HEK293T (cell line): ENCODE results near the gene PRG3.
A peak's percentile ranks its signal among the peaks of the same experiment; 100 is the strongest.

Experiments used
- CTCF ChIA-PET: fragments of 350-600 bp; formaldehyde crosslinking; extraction: SDS; loops from one replicate; lab custom pipeline; 2021; ENCODE audit warnings: antibody characterized with exemption, inconsistent platforms; lab: Yijun Ruan, JAX
- POLR2A ChIA-PET: fragments of 350-600 bp; formaldehyde crosslinking; extraction: SDS; loops from one replicate; lab custom pipeline; 2020; ENCODE audit warnings: antibody characterized with exemption, inconsistent platforms; lab: Yijun Ruan, JAX
- DNase-seq: peaks from one replicate; pipeline ENCODE4 v3.0.0; 2012; ENCODE audit warnings: mixed read lengths; ENCODE audit errors: extremely low spot score
- ARNT ChIP-seq: fragments of 450-650 bp; IDR thresholded peaks from 2 replicates; pipeline ENCODE4 v1.6.1; 2017; ENCODE audit warnings: mild to moderate bottlenecking
- BHLHE40 ChIP-seq: fragments of 450-650 bp; IDR thresholded peaks from 2 replicates; pipeline ENCODE4 v1.6.1; 2016; ENCODE audit warnings: mild to moderate bottlenecking, moderate library complexity, borderline replicate concordance
- CTBP1 ChIP-seq: fragments of 450-650 bp; IDR thresholded peaks from 2 replicates; pipeline ENCODE4 v1.6.1; 2016; ENCODE audit warnings: borderline replicate concordance
- ELF4 ChIP-seq: fragments of 450-650 bp; IDR thresholded peaks from 2 replicates; pipeline ENCODE4 v1.6.1; 2017; ENCODE audit warnings: antibody characterized with exemption
- FOXA1 ChIP-seq: fragments of 450-650 bp; IDR thresholded peaks from 2 replicates; pipeline ENCODE4 v1.6.1; 2016; ENCODE audit warnings: mild to moderate bottlenecking
- FOXK2 ChIP-seq: fragments of 450-650 bp; IDR thresholded peaks from 2 replicates; pipeline ENCODE4 v1.6.1; 2016; ENCODE audit warnings: mild to moderate bottlenecking
- FOXM1 ChIP-seq: fragments of 450-650 bp; IDR thresholded peaks from 2 replicates; pipeline ENCODE4 v1.6.1; 2017; ENCODE audit warnings: mild to moderate bottlenecking, borderline replicate concordance
- HDGF ChIP-seq: fragments of 450-650 bp; IDR thresholded peaks from 2 replicates; pipeline ENCODE4 v1.6.1; 2017; ENCODE audit warnings: antibody characterized with exemption, borderline replicate concordance
- L3MBTL2 ChIP-seq: fragments of 450-650 bp; conservative IDR thresholded peaks from 2 replicates; pipeline ENCODE4 v1.6.1; 2016; ENCODE audit warnings: mild to moderate bottlenecking
- LEF1 ChIP-seq: fragments of 450-650 bp; IDR thresholded peaks from 2 replicates; pipeline ENCODE4 v1.6.1; 2017; ENCODE audit warnings: mild to moderate bottlenecking, borderline replicate concordance
- NFRKB ChIP-seq: fragments of 450-650 bp; IDR thresholded peaks from 2 replicates; pipeline ENCODE4 v1.6.1; 2016; ENCODE audit warnings: mild to moderate bottlenecking, moderate library complexity
- SP1 ChIP-seq: fragments of 450-650 bp; IDR thresholded peaks from 2 replicates; pipeline ENCODE4 v1.6.1; 2017
- SUZ12 ChIP-seq: fragments of 450-650 bp; IDR thresholded peaks from 2 replicates; pipeline ENCODE4 v1.6.1; 2016; ENCODE audit warnings: mild to moderate bottlenecking
- TARDBP ChIP-seq: fragments of 450-650 bp; IDR thresholded peaks from 2 replicates; pipeline ENCODE4 v1.6.1; 2016
- ZNF384 ChIP-seq: fragments of 450-650 bp; IDR thresholded peaks from 2 replicates; pipeline ENCODE4 v1.6.1; 2016
- TF ChIP-seq, protein P1 (sequence below): fragments of 450-650 bp; IDR thresholded peaks from 2 replicates; pipeline ENCODE4 v1.6.1; 2016

The PRG3 gene

DNA sequence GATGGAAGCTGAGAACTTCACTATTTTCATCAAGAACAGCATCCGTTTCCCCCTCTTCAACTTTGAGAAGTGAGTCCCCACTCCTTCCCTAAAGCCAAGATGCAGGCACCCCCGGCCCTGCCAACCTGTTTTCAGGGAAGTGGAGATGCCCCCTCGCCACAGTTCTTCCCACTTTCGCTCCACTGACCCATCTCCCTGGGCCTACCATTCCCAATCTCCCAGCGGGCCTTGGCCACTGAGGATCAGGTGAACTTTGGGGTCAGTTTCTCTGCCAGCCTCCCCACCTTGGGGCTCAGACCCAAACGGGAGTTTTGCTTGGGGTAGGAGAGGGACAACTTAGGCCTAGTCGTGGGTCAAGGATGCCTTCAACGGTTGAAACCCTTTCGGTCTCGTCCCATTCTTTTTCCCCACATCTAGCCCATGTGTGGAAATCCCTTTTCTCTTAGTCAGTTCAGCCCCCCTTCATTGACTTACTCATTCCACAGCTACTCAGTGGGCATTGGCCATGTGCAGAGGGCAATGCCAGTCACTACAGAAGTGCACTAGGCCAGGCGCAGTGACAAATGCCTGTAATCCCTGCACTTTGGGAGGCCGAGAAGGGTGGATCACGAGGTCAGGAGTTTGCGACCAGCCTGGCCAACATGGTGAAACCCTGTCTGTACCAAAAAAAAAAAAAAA is 32.2 kb downstream of the PRG3 start:
- CTCF ChIA-PET, result interaction anchor here (1.6 to 2.2 kb wide), 2 partner anchors 12 to 111 kb away, joined by 3 to 14 read pairs; partner anchors contain the start of gene RTN4RL2
- POLR2A ChIA-PET, result interaction anchor here (1.0 to 1.3 kb wide), 2 partner anchors 11 to 13 kb away, joined by 3 to 4 read pairs; partner anchors contain the start of genes P2RX3 and SSRP1
- TF ChIP-seq SUZ12 (no peak), LEF1 (no peak), ELF4 (no peak), NFRKB (no peak), FOXK2 (no peak), ZNF384 (no peak), CTBP1 (no peak), L3MBTL2 (no peak), SP1 (no peak), TARDBP (no peak), ARNT (no peak), BHLHE40 (no peak), FOXM1 (no peak), FOXA1 (no peak), HDGF (no peak)
- TF ChIP-seq, protein P1, sequence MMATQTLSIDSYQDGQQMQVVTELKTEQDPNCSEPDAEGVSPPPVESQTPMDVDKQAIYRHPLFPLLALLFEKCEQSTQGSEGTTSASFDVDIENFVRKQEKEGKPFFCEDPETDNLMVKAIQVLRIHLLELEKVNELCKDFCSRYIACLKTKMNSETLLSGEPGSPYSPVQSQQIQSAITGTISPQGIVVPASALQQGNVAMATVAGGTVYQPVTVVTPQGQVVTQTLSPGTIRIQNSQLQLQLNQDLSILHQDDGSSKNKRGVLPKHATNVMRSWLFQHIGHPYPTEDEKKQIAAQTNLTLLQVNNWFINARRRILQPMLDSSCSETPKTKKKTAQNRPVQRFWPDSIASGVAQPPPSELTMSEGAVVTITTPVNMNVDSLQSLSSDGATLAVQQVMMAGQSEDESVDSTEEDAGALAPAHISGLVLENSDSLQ, result no peak
- DNase-seq, result no peak

DNA sequence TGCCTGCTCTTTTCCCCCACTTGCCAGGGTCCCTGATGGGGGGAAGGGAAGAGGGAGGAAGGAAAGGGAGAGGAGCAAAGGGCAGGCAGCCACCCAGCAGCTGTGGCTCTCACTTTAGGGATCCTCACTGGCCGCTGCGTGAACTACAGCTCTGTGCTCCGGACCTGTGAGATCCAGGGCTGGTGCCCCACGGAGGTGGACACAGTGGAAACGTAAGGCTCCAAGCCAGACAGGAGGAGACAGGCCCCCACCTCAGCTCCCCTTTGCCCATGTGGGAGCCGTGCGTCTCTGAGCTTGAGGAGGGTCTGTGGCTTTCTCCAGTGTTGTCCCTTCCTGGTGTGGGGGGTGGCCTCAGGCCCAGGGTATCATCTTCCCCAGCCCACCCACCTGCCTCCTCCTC is 32.9 kb downstream of the PRG3 start:
- CTCF ChIA-PET, result interaction anchor here (0.9 to 1.6 kb wide), 2 partner anchors 13 to 112 kb away, joined by 3 to 4 read pairs; partner anchors contain the start of gene RTN4RL2
- no peak for DNase-seq
- POLR2A ChIA-PET, result interaction anchor here (1.0 kb wide), 1 partner anchor 13 kb away, joined by 4 read pairs; the partner anchor contains the start of gene SSRP1
- TF ChIP-seq SUZ12 (no peak), BHLHE40 (no peak)

DNA sequence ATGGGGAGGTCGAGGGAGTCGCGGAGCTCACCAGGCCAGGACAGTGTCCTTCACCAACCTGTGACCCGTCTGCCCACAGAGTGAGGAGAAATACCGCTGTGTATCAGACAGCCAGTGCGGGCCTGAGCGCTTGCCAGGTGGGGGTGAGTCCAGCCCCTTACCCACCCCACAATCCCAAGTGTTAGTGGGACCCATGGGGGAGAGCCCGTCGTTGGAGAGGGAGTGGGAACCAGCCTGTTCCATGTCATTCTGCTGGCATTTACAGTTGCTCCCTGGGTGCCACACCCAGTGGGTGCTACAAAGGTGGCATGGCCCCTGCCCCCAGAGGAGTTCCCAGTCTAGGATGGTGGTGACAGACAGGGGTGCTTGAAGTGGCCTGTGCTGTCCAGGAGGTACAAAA is 33.6 kb downstream of the PRG3 start:
- DNase-seq, result no peak
- ChIA-PET CTCF (interaction anchor here (0.9 kb wide), 1 partner anchor 14 kb away, joined by 4 read pairs; no protein-coding TSS in a partner anchor), POLR2A (no interaction called here)
- TF ChIP-seq TARDBP (no peak), NFRKB (no peak), FOXK2 (no peak), FOXA1 (no peak), ELF4 (no peak), ZNF384 (no peak), HDGF (no peak), L3MBTL2 (no peak), SP1 (no peak), LEF1 (no peak), SUZ12 (no peak), BHLHE40 (no peak), FOXM1 (no peak), CTBP1 (no peak), ARNT (no peak)
- TF ChIP-seq, protein P1, result no peak

DNA sequence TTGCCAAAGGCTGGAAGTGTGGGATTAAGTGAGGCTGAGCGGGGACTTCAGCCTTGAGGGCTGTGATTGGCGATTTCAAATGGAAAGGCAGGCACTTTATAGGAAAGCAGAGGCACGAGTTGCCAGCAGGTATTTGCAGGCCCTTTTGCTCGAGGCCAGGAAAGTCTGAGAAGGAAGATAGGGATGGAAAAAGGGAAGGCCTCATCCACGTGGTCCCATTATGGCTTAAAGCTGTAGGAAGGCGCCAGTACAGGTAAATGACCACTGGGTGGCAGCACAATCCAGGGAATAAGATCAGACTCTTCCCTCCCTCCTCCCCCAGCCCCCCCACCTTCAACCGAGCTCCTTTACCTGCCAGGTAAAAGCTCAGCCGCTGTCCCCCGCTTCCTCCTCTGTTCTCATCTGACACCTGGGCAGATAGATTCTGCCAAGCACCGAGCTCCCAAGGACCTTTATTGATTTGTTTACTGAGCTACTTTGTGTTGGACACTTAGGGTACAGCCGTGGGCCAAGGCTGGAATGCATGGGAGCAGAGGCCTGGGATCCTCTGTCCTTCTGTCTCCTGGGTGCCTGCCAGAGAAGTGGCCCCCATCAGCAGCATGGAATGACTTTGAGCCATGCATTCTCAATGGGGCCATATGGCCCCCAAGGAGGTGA is 35.3 kb downstream of the PRG3 start:
- TF ChIP-seq HDGF, result no peak
- TF ChIP-seq L3MBTL2, result peak; percentile 81
- no peak for TF ChIP-seq CTBP1
- no peak for TF ChIP-seq ELF4
- TF ChIP-seq FOXK2, result no peak
- POLR2A ChIA-PET, result interaction anchor here (1.0 to 1.7 kb wide), 2 partner anchors 10 to 299 kb away, joined by 3 to 5 read pairs; partner anchors contain the start of gene SSRP1
- CTCF ChIA-PET, result interaction anchor here (0.6 to 1.2 kb wide), 9 partner anchors 9 to 299 kb away, joined by 3 to 7 read pairs (median 4); no protein-coding TSS in a partner anchor
- DNase-seq, result peak; percentile 77

DNA sequence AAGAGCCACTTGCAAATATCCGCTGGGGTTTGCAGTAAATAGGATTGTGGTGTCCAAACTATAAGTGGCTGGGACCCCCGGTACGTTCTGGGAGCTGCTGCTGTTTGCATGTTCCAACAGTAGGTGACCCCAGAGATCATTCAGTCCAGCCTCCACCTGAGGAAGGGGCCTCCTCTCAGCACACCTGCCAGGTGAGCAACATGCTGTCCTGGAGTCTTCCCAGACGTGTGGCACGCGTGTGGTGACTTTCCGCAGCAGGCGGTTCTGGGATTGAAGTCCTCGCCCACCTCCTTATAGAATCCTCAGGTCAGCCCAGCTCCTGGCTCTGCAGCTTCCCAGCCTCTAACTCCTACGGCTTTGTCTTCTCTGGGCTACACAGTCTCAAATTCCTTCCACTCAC is 36.1 kb downstream of the PRG3 start:
- no peak for TF ChIP-seq LEF1
- TF ChIP-seq FOXM1, result no peak
- no peak for TF ChIP-seq ARNT
- no peak for TF ChIP-seq CTBP1
- no peak for TF ChIP-seq ZNF384
- no peak for TF ChIP-seq NFRKB
- TF ChIP-seq FOXK2, result no peak
- TF ChIP-seq L3MBTL2, result no peak
- TF ChIP-seq, protein P1, result no peak
- TF ChIP-seq TARDBP, result no peak
- TF ChIP-seq SUZ12, result no peak
- no peak for TF ChIP-seq ELF4
- no peak for TF ChIP-seq FOXA1
- CTCF ChIA-PET, result interaction anchor here (0.6 kb wide), 1 partner anchor 297 kb away, joined by 4 read pairs; no protein-coding TSS in a partner anchor

DNA sequence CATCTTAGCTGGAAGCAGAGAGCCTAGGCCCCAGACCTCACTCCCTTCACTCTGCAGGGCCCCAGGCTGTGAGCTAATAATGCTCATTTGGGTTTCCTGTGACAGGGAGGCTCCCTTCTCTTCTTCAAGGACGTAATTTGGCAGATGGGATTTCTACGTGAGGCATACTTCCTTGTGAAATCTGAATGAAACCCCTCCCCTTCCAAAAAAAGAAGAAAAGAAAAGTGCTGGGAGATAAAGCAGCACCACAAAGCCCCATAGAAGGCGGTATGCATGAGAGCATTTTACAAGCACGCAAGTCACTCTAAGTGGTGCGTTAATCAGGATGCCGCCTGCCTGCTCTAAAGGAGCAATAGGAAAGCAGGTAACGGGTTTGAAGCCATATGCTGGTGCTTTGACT is 37.1 kb downstream of the PRG3 start:
- no peak for DNase-seq
- TF ChIP-seq, protein P1, result peak; percentile 41; the same call in 1 of the 2 replicates
- TF ChIP-seq TARDBP, result no peak
- CTCF ChIA-PET, result no interaction called here
- POLR2A ChIA-PET, result interaction anchor here (1.5 kb wide), 1 partner anchor 18 kb away, joined by 8 read pairs; no protein-coding TSS in a partner anchor

More for the DNA sequence above, 36.1 kb downstream of the PRG3 start:
- POLR2A ChIA-PET, result interaction anchor here (1.7 kb wide), 1 partner anchor 9 kb away, joined by 5 read pairs; the partner anchor contains the start of gene SSRP1
- DNase-seq, result no peak
